ENCODE measurements around the gene MEF2C.

DNA sequence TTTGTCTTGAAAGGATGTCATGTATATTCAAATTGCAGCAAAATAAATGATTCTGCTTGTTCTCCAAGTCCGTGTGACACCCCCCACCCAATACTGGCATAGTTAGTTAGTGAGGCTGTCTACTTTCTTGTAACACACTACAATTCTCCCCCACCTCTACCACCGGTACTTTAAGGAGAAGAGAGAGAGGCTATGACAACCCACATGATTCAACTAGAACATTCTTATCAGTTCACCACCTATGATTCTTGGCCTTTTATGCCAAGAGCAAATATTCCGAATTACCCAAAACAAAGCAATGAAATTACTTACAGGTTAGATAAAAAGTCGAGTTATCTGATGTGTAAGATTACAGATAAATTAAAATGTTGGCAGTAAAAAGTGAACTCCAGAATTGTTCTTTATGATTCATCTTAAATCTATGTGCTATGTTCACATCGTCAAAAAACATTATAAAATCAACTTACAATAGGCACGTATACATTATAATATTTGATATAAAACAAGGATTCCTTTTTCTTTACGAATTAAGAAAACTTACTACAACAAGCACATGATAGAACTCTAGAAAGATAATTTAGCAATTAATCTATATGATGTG, 14.4 kb downstream of the MEF2C start:
- TF ChIP-seq, protein P1, sequence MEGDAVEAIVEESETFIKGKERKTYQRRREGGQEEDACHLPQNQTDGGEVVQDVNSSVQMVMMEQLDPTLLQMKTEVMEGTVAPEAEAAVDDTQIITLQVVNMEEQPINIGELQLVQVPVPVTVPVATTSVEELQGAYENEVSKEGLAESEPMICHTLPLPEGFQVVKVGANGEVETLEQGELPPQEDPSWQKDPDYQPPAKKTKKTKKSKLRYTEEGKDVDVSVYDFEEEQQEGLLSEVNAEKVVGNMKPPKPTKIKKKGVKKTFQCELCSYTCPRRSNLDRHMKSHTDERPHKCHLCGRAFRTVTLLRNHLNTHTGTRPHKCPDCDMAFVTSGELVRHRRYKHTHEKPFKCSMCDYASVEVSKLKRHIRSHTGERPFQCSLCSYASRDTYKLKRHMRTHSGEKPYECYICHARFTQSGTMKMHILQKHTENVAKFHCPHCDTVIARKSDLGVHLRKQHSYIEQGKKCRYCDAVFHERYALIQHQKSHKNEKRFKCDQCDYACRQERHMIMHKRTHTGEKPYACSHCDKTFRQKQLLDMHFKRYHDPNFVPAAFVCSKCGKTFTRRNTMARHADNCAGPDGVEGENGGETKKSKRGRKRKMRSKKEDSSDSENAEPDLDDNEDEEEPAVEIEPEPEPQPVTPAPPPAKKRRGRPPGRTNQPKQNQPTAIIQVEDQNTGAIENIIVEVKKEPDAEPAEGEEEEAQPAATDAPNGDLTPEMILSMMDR (optimal IDR thresholded peaks at IDR 0.05 in 1 of 3, IDR thresholded peaks at IDR 0.05 in 1 of 3, conservative IDR thresholded peaks at IDR 0.05 in 1 of 3; ENCODE audit: extremely low read depth in 1 of 3, insufficient read depth in 2 of 3, low read length in 3 of 3) = no peak
- no peak for TF ChIP-seq EZH2 (IDR thresholded peaks at IDR 0.05; ENCODE audit: low read length)

Data from keratinocyte (primary cell).